Posterior cingulate gyrus (tissue), 11 donors: ENCODE measurements around the gene STEAP4.

ENCODE experiments used
- DNase-seq, 10 donors: peaks; one replicate each; pipeline versions ENCODE4 v3.0.0 to v3.0.0-alpha.2; 2020 to 2021; ENCODE audit warnings: mixed read lengths in 3 of 10
- intact Hi-C: fragments of 100-400 bp; cut with DNase I; formaldehyde crosslinking; loops from one replicate; pipeline ENCODE4 v1.15.1; 2023

The STEAP4 gene

DNA sequence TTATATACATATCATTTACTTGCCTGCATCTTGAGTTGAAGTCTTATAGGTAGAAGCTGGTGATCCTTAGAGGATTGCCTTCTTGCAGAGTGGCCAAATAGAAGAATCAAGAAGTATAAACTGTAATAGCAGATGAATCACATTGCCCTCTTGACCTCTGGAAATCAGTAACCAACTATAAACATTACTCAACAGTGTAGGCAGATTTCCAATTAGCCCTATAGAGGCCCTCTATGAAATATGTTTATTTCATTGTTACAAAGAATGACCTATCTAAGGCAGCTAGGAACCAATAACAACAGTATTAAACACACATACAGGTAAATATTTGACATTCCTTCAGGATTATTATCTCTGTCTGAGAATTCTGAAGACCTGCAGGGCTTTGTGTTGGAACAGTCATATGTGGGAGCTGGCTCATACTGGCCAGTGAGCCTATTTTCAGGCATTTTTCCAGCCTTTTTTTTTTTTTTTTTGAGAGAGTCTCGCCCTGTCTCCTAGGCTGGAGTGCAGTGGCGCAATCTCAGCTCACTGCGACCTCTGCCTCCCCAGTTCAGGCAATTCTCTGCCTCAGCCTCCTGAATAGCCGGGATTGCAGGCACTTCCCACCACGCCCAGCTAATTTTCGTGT lies 79.7 kb downstream of the STEAP4 start:
- intact Hi-C loops, result no loop called here
- DNase-seq, result no peak

DNA sequence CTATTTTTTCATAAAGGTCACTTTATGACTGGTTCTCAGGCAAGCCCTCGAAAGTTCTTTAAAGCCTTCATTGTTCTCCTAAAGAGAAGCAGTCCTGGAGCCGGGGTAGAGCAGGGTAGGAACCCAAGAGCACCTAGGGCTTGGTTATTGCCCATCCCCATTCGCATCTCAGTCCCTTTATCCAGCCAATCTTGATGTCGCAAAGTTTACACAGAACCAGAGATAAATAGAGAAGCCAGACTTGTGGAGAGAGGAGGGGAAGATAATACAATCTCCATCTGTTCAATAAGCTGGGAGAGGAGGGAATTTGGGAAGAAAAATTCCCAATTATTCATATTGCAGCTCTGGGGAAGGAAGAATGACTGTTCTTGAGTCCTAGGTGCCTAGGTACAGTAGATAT lies 80.5 kb downstream of the STEAP4 start:
- DNase-seq, result no peak
- intact Hi-C loops, result no loop called here

DNA sequence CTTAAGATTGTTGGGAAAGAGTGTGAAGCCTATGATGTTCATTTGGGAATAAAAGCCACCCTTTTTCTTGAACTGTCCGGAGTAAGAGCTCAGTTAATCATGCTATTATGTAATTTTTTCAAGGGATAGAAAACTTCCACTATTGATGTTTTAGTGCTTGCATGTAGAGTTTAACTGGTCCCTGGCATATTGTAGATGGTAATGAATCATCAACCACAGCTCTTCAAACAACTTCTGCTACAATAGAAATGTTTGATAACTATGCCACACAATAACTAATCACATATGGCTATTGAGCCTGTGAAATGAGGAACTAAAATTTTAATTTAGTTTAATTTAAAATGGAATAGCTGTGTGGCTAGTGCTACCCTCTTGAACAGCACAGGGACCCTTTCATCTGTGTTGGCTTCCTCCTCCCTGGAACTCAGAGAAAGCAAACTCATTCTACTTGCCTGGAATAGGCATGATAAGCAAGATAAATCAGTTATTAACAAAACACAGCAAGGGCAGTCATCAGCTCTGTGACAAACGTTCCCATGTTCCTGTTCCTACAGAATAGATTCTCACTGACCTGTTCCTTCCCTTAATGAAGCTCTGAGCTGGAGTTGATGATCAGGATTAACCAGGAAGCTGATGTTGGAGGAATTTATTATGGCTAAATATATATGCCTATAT lies 82.0 kb downstream of the STEAP4 start:
- intact Hi-C loops, result no loop called here

DNA sequence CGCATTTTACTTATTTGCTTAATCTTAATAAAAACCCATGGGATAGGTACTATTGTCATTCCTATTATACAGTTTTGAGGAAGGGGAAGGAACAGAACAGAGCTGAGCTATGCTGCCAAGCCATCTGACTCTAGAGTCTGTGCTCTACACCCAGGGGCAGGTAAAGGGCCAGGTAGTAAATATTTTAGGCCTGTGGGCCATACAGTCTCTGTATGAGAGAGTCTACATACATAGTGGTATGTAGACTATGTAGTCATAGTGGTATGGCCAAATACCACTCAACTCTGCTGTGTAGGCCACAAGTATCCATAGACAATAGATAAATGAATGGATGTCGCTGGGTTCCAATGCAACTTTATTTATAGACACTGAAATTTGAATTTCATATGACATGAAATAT lies 83.4 kb downstream of the STEAP4 start:
- no peak for DNase-seq
- intact Hi-C loops, result no loop called here

More for the DNA sequence above, 82.0 kb downstream of the STEAP4 start:
- DNase-seq, result no peak
